ENCODE data around the gene POLR1E.
"Not testable (repeated sequence)": the region's sequence is repeated elsewhere in the genome, so short reads cannot be mapped to it uniquely, and the experiment has no call there.

DNA sequence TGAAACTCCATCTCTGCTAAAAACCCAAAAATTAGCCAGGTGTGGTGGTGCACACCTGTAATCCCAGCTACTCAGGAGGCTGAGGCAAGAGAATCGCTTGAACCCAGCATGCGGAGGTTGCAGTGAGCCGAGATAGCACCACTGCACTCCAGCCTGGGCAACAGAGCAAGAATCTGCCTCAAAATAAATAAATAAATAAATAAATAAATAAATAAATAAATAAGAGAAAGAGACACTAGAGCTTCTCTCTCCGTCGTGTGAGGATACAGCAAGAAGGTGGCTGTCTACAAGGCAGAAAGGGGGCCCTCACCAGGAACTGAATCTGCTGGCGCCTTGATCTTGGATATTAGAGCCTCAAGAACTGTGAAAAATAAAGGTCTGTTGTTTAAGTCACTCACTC is 11.8 kb upstream of the POLR1E start:
- TF ChIP-seq, protein P1, sequence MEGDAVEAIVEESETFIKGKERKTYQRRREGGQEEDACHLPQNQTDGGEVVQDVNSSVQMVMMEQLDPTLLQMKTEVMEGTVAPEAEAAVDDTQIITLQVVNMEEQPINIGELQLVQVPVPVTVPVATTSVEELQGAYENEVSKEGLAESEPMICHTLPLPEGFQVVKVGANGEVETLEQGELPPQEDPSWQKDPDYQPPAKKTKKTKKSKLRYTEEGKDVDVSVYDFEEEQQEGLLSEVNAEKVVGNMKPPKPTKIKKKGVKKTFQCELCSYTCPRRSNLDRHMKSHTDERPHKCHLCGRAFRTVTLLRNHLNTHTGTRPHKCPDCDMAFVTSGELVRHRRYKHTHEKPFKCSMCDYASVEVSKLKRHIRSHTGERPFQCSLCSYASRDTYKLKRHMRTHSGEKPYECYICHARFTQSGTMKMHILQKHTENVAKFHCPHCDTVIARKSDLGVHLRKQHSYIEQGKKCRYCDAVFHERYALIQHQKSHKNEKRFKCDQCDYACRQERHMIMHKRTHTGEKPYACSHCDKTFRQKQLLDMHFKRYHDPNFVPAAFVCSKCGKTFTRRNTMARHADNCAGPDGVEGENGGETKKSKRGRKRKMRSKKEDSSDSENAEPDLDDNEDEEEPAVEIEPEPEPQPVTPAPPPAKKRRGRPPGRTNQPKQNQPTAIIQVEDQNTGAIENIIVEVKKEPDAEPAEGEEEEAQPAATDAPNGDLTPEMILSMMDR (IDR thresholded peaks at IDR 0.05), result not testable (repeated sequence)
- TF ChIP-seq POLR2AphosphoS5 (IDR thresholded peaks at IDR 0.05); EP300 (IDR thresholded peaks at IDR 0.05; ENCODE audit: low read depth); POLR2A (IDR thresholded peaks at IDR 0.05): not testable (repeated sequence)
